ENCODE measurements around the gene SERPINF2.
"Not testable (repeated sequence)": the region's sequence is repeated elsewhere in the genome, so short reads cannot be mapped to it uniquely, and the experiment has no call there.

The SERPINF2 gene

GRCh38 chr17:1764705-1765104, 22.0 kb downstream of the SERPINF2 start:
- DNase-seq, result not testable (repeated sequence)

DNA sequence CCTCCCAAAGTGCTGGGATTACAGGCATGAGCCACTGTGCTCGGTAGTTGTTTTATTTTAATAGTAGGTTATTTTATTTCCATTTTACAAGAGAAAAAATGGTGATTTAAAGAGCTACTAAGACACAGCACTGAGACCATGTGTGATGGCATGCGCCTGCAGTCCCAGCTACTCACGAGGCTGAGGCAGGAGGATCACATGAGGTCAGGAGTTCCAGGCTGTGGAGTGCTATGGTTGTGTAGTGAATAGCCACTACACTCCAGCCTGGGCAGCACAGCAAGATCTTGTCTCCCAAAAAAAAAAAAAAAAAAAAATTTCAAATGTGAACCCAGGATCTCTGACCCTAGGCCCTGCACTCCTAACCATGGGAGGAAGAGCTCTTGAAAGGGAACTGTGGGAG, 22.9 kb downstream of the SERPINF2 start:
- DNase-seq, result no peak

- DNase-seq, result no peak
Observed at GRCh38 chr17:1766382-1767135, 23.9 kb downstream of the SERPINF2 start.

DNA sequence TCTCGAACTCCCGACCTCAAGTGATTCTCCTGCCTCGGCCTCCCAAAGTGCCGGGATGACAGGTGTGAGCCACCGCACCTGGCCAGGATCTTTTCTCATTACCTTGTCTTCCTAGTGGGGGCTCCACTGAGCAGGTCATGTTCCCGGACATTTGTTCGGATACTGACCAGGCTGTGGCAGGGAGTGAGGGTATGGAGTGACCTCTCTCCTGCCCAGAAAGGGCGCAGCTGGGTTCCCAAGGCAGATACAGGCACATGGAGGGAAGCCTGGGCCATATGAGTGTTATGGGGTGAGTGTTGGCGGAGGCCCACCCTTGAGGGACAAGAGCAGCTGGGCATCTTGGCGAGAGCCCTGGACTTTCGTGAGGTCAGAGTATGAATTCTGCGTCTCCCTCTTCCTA, 24.7 kb downstream of the SERPINF2 start:
- DNase-seq, result no peak

GRCh38 chr17:1769822-1770477, 27.3 kb downstream of the SERPINF2 start:
- no peak for DNase-seq

DNA sequence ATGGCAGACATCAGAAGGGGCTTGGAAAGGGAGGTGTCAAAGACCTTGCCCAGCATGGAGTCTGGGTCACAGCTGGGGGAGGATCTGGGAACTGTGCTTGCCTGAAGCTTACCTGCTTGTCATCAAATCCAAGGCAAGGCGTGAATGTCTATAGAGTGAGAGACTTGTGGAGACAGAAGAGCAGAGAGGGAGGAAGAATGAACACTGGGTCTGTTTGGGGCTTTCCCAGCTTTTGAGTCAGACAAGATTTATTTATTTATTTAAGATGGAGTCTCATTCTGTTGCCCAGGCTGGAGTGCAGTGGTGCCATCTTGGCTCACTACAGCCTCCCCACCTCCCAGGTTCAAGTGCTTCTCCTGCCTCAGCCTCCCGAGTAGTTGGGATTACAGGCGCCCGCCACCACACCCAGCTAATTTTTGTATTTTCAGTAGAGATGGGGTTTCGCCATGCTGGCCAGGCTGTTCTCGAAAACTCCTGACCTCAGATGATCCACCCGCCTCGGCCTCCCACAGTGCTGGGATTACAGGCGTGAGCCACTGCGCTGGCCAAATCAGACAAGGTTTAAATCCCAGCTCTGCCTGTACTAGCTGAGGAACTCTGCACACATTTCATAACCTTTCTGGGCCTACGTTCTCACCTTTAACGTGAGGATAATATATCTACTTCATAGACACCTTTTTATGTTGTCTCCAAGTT, 30.5 kb downstream of the SERPINF2 start:
- DNase-seq, result not testable (repeated sequence)

- no peak for DNase-seq
Observed at GRCh38 chr17:1773696-1774181, 31.1 kb downstream of the SERPINF2 start.

GRCh38 chr17:1774390-1775176, 31.9 kb downstream of the SERPINF2 start:
- DNase-seq, result no peak

DNA sequence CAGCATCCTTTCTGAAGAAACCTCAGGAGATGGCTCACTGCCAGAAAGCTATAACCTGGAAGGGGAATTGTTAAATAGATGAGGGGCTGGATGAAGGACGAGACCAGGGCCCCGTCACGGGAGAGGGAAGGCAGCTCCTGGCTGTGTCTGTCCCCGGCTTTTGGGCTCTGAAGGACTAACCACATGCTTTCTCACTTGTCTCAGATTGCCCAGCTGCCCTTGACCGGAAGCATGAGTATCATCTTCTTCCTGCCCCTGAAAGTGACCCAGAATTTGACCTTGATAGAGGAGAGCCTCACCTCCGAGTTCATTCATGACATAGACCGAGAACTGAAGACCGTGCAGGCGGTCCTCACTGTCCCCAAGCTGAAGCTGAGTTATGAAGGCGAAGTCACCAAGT, 33.7 kb downstream of the SERPINF2 start:
- DNase-seq, result no peak

- DNase-seq, result no peak
Observed at GRCh38 chr17:1776857-1777256, 34.2 kb downstream of the SERPINF2 start.

GRCh38 chr17:1779571-1780131, 37.0 kb downstream of the SERPINF2 start:
- DNase-seq, result no peak

- no peak for DNase-seq
Observed at GRCh38 chr17:1782171-1782567, 39.5 kb downstream of the SERPINF2 start.

- DNase-seq, result no peak
Observed at GRCh38 chr17:1783271-1783670, 40.6 kb downstream of the SERPINF2 start.

- DNase-seq, result no peak
Observed at GRCh38 chr17:1783834-1784611, 41.4 kb downstream of the SERPINF2 start.

DNA sequence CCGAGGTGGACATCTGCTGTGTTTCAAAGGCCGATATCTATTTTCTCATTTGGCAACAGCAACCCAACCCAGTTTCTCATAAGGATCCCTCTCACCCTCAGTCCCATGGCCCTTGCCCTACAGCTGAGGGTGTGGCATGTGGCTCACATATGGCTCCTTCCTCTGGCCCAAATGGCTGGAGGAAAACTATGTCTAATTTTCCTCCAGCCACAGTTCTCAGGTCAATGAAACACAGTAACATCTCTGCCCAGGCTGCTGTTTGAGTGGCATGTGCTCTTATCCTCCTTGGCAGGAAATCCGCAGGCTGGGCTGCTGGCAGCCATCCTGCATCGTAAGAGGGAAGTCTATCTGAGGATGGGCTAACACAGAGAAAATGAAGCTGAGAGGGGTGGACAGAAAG, 43.3 kb downstream of the SERPINF2 start:
- DNase-seq, result no peak

DNA sequence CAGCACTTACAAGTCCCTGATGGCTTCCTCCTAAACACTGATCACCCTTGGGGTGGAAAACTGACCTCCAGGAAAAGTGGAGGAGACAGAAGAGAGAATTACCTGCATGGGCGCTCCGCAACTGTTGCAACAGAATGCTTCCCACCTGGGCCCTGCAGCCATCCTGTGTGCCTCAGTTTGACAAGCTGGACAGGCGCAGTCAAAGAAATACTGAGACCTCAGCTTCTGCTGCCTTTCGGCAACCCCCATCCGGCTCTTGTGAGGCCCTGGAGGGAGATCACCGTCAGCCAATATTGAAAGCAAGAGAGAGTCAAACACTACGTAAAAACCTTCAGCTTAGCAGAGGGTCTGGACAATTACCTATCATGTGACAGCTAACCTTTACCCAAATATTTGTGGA, 44.0 kb downstream of the SERPINF2 start:
- DNase-seq, result no peak

DNA sequence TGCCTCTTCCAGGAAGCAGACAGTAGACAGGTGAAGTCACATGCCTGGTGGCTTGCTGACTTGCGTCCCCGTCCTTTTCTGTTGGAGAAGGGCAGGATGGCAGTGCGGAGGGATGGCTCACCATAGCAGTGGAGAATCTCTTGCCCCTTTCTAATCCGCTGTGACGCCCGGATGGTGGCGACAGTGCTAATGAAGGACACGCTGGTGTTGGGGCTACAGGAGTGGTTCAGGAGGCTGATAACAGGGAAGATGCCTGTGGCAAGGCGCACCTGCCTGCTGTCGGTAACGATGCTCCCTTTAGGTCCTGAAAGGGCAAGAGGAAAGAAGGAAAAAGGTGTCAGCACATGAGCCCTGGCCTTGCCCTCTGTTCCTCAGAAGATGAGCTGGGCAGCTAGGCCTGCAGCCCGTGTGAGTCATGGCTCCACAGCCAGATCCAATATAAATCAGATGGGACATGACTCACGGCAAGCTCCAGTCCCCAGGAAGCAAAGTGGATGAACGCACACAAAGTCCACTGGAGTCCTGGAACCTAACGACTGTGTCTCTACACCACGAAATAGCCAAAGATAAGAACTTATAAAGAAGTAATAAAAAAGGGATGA, 44.7 kb downstream of the SERPINF2 start:
- DNase-seq, result no peak

DNA sequence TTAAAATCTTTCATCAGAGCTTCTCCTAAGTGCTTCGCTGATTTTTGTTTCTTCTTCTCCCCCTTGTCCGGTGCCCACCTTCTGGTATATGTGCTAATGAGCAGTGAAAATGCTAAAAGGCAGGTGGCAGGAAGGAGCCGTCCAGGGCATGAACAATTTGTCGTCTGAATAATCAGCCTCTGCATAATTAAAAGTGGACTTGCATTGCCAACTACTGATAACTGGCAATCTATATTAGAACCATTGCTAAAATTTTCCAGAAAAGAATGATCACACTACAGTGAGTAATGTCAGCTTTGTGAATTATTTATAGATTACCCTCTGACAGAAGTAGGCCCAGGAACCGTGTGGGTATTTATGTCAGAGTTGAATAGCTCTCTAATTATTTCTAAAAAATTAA, 47.3 kb downstream of the SERPINF2 start:
- DNase-seq, result no peak

- no peak for DNase-seq
Observed at GRCh38 chr17:1792495-1793446, 50.1 kb downstream of the SERPINF2 start.

- DNase-seq, result no peak
Observed at GRCh38 chr17:1793447-1793806, 50.8 kb downstream of the SERPINF2 start.
